Measurements from ENCODE around the gene TAF11.
"Not testable (repeated sequence)": the region's sequence is repeated elsewhere in the genome, so short reads cannot be mapped to it uniquely, and the experiment has no call there.

Gene TAF11

DNA sequence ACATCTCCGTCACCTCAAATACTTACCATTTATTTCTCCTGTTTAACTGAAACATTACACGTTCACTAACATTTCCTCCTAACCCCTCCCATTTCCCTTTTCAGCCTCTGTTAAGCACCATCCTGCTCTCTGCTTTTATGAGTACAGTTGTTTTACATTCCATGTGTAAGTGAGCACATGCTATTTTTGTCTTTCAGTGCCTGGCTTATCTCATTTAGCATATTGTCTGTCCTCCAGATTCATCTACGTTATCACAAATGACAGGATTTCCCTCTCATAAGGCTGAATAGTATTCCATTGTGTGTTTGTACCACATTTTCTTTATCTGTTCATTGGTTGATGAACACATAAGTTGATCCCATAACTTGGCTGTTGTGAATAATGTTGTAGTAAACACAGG lies 22.7 kb downstream of the TAF11 start:
- no peak for DNase-seq (ENCODE audit: low read depth)

DNA sequence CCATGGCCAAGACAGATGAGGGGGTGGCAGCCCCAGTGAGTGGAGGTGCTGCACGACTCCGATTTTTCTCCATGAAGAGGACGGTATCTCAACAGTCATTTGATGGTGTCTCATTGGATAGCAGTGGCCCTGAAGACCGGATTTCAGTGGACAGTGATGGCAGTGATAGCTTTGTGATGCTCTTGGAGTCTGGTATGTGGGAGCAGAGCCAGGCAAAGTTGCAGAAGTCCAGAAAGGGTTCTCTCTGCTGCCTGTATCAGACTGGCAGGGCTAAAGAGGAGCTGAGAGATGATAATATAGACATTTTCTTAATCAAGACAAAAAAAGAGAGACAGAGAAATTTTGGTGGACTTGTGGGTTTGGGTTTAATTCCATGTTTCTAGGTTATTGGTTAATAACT lies 23.8 kb downstream of the TAF11 start:
- no peak for DNase-seq (ENCODE audit: low read depth)

DNA sequence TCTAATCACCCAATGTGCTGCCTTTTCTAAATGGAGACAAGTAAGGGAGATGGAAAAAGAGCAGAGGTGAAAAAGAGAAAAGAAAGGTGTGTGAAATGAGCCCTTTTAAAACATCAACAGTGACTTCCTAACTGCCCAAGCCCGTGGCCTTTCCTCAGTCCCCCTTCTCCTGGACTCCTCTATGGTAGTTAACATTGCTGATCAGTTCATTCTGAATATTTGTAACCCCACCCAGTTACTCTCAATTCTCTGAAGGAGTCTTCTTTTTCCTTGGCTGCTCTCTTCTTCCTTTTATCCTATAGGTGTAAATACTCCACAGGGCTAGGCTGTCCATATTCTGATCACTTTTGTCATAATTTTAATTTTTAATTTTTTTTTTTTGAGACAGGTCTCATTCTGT lies 27.1 kb downstream of the TAF11 start:
- DNase-seq (ENCODE audit: low read depth): no peak

DNA sequence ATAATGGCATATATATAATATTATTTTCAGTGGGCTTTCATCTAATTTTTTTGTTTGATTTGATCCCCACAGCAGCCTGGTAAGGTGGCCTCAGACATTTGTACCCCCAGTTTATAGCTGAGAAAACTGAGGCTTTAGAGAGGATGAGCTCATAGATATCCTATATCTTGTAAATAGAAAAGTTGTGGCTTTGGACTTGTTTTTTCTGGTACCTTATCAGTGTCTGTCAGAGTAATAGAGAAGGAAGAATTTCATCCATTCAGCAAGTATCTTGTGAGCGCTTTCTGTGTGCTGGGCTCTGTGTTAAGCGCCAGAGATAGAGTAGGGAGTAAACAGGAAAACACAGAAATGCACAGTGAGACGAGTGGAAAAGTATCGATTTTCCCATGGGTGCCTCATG lies 27.9 kb downstream of the TAF11 start:
- DNase-seq (ENCODE audit: low read depth): no peak

DNA sequence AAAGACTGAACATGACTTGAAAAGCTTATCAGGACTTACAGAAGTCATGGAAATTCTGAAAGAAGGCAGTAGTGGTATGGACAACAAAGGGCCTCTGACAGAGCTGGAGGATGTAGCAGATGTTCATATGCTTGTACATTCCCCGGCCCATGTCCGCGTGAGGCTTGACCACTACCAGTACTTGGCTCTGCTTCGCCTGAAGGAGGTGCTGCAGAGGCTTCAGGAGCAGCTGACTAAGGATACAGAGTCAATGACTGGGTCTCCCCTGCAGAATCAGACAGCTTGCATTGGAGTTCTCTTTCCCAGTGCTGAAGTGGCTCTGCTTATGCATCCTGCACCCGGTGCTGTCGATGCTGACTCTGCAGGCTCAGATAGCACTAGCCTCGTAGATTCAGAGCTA lies 29.2 kb downstream of the TAF11 start:
- no peak for DNase-seq (ENCODE audit: low read depth)

DNA sequence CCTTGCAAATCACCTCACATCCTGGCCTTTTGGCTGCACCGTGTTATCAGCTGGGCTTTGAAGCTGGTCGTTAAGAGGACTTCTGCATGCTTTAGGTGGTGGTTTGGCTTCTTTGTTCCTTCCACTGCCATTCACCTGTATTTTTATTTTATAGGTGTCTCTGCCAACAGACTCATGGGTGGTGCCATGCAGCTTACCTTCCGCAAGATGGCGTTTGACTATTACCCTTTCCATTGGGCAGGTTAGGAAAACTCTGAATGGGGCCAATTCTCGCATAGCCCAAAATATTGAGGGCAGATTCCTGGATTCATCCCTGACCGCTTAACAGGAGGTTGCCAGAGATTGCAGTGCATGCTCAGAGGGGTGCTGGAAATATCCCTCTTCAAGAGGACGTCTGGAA lies 32.4 kb downstream of the TAF11 start:
- no peak for DNase-seq (ENCODE audit: low read depth)

DNA sequence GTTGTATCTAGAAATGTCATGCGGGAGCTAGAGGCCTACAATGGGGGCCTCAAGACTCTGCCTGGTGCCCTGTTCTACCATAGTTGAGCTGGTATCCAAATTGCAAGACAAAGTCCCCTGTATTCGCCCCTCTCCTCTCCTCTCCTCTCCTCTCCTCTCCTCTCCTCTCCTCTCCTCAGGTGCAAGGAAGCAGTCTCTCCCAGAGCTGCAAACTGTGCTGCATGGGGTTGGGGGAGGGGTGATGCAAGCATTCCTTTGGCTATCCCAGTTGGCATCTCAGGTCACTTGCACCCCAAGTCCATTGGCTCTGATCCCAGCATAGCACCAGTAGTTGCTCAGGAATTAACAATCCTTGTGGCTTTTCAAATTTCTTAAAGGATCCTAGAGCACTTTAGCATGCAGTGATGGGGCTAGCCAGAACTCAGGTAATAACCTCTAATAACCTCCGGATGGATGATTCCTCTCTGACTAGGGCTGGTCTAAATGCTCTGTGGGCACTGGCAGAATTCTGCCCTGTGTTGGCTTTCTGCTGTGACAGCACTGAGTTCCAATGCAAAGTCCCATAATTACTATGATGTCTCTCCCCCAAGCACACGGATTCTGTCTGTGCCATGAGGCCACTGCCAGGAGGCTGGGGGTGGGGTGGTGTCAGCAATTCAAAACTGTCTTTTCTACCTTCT lies 35.3 kb downstream of the TAF11 start:
- no peak for DNase-seq (ENCODE audit: low read depth)

DNA sequence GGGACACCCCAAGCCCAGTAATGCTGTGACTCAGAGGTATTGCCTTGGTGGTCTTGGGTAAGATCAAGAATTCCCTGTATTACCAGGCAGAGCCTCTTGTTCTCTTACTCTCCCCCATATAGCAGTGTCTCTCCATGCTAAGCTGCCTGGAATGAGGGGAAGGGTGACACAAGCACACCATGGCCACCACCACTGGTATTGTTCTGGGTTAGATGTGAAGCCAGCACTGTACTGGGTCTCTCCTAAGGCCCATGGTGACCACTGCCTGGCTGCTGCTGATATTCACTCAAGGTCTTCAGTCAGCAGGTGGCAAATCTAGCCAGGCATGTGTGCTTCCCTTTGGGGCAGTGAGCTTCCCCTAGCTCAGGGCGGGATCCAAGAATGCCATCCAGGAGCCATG lies 36.5 kb downstream of the TAF11 start:
- DNase-seq (ENCODE audit: low read depth): no peak

DNA sequence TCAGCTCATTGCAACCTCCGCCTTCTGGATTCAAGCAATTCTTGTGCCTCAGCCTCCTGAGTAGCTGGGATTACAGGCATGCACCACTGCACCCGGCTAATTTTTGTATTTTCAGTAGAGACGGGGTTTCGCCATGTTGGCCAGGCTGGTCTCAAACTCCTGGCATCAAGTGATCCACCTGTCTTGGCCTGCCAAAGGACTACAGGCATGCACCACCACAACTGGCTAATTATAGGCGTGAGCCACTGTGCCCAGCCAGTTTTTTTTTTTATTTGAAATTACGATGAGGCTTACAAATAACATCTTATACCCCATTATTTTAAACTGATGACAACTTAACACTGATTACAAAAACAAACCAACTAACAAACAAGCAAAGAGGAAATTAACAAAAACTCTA lies 38.8 kb downstream of the TAF11 start:
- DNase-seq (ENCODE audit: low read depth): not testable (repeated sequence)

DNA sequence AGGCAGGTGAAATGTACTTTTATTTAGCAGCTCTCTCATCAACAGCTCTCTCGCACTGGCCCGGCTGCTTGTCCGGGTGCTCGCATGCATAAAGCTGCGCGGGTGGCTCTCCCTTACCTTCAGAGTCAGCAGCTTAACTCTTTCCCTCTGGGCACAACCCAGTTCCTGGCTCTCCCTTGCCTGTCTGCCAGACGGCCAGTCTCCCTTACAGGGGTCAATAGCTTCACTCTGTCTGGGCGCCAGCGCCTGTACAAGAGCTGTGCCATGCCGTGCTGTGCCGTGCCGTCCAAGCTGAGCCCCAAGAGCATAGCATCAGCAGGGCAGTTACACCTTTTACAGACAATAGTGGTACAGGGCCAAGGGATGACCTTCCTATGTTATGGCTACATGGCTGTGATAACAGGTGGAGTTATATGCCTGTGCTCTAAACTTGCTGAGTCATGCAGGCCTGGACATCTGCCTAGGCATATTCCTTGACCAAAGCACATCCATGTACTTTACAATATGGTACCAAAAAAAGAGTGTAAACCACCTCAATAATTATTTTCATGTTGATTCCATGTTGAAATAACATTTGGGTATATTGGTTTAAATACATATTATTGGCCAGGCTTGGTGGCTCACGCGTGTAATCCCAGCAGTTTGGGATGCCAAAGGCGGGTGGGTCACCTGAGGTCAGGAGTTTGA lies 48.0 kb downstream of the TAF11 start:
- no peak for DNase-seq (ENCODE audit: low read depth)

DNA sequence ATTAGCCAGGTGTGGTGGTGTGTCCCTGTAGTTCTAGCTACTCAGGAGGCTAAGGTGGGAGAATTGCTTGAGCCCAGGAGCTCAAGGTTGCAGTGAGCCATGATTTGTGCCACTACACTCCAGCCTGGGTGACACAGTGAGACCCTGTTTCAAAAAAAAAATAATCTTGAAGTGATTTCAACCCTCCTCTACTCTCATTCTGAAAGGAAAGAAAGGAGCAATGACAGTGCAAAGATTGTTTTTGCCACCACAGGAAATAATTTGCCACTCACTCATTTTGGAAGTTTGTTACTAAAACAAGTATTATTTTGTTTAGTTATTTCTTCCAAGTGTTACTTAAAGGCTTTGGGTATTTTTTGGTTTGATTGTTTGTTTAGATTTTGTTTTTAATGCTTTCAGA lies 50.3 kb downstream of the TAF11 start:
- DNase-seq (ENCODE audit: low read depth): no peak

DNA sequence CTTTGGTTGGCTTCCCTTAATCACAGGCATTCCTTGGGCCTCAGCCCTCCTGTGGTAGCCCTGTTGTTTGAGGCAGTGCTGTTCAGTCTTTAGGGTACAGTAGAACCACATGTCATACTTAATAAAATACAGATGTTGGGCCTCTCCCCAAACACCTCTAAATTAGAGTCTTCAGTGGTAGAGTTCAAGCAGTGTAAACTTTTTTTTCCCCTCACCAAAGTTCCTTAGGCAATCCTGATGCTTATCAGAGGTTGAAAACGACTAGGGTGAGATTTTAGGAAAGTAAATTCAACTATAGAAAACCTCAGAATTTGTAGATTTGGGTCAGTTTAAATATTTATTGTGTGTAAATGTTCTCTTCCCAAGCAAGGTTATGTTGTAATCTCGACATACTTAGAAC lies 51.4 kb downstream of the TAF11 start:
- DNase-seq (ENCODE audit: low read depth): no peak

DNA sequence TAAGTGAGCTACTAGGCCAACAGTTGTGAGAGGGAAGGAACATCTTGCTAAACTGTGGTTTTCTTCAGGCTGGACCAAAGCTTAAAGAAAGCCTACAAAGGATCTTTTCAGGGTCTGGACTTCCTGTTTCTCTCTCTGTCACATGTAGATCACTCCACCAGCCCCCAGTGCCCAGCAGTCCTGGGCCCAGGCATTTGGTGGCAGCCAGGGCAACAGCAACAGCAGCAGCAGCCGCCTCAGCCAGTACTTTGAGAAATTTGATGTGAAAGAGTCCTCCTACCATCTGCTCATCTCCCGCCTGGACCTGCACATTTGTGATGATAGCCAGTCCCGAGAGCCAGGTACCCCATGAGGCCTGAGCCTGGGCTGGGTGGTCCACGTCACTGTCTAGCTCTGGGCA lies 51.8 kb downstream of the TAF11 start:
- DNase-seq (ENCODE audit: low read depth): no peak

DNA sequence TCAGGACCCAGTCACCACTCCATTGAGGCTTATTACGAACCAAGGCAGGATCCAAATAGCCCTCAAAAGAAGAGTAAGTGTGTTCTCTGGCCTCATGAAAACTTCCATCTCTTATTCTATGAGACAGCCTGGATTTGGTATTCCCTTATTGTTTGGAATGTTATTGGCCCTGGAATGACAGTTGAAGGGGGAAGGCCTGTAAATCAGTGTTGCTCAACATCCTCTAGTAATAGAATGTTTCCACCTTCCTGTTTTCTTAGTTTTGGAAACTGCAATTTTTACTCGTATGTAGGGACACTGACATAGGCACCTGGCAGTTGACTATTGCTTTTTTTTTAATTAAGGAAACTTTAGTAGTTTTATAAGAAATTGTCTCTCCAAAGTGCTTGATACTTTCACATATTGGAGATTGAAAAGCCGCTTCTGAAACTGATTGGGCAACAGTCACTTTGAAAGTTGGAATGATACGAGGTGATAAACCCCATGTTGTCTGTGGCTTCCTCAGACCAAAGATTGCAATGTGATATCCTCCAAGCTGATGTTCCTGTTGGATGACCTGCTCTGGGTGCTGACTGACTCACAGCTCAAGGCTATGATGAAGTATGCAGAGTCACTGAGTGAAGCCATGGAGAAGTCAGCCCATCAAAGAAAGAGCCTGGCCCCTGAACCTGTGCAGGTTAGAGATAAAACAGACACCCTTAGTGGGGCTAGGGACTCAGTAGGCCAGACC lies 52.9 kb downstream of the TAF11 start:
- no peak for DNase-seq (ENCODE audit: low read depth)

DNA sequence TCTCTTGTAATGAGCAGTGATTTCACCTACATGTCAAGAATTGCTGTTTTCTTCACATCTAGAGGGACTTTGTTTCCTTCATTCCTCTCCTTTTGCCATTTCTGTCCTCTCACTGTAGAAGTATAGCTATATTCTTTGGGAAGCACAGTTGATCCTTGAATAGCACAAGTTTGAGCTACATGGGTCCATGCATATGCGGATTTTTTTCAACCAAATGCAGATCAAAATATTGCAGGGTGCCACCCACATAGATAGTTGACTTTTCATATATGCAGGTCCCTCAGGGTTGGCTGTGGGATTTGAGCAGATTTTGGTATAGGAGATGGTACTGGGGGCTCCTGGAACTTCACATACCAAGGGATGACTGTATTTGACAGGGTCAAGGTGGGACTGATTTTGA lies 54.9 kb downstream of the TAF11 start:
- no peak for DNase-seq (ENCODE audit: low read depth)

DNA sequence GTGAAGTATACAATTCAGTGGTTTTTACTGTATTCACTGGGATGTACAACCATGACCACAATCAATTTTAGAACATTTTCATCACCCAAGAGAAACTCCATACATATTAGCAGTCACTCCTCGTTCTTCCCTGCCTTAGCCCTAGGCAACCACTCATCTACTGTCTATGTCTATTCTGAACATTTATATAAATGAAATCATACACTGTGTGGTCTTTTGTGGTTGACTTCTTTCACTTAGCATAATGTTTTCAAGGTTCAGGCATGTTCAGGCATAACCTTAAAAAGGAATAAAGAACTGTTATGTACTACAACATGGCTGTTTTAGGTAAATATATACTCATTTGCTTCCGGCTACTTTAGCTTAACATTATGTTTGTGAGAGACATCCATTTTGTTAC lies 58.7 kb downstream of the TAF11 start:
- no peak for DNase-seq (ENCODE audit: low read depth)

All from stimulated activated CD8-positive, alpha-beta memory T cell treated with anti-CD3 and anti-CD28 coated beads, Interleukin-15, amount 100 ng/mL, for 24 hours (primary cell).